Gastroesophageal sphincter (tissue), 3 donors: ENCODE measurements around the gene RIN2.

ENCODE experiments used
- CTCF ChIP-seq, 4 experiments: fragments of 200-600 bp in 2 of 4; fragments of 450-650 bp in 2 of 4; sonication (generic) in 1 of 4; IDR thresholded peaks; one replicate each; pipeline ENCODE4 v1.5.1; 2017 to 2019; ENCODE audit warnings: antibody characterized with exemption in 4 of 4, mild to moderate bottlenecking in 2 of 4, moderate library complexity in 2 of 4
- EP300 ChIP-seq: sonication (generic); formaldehyde crosslinking; IDR thresholded peaks from one replicate; pipeline ENCODE4 v1.6.1; 2017; ENCODE audit warnings: antibody characterized with exemption, mild to moderate bottlenecking
- POLR2A ChIP-seq, 2 donors: fragments of 450-650 bp; IDR thresholded peaks; one replicate each; pipeline ENCODE4 v1.6.1; 2017; ENCODE audit warnings: antibody characterized with exemption in 2 of 2, mild to moderate bottlenecking in 2 of 2, moderate library complexity in 1 of 2
- POLR2AphosphoS5 ChIP-seq: sonication (generic); formaldehyde crosslinking; IDR thresholded peaks from one replicate; pipeline ENCODE4 v1.6.1; 2017; ENCODE audit warnings: antibody characterized with exemption

DNA sequence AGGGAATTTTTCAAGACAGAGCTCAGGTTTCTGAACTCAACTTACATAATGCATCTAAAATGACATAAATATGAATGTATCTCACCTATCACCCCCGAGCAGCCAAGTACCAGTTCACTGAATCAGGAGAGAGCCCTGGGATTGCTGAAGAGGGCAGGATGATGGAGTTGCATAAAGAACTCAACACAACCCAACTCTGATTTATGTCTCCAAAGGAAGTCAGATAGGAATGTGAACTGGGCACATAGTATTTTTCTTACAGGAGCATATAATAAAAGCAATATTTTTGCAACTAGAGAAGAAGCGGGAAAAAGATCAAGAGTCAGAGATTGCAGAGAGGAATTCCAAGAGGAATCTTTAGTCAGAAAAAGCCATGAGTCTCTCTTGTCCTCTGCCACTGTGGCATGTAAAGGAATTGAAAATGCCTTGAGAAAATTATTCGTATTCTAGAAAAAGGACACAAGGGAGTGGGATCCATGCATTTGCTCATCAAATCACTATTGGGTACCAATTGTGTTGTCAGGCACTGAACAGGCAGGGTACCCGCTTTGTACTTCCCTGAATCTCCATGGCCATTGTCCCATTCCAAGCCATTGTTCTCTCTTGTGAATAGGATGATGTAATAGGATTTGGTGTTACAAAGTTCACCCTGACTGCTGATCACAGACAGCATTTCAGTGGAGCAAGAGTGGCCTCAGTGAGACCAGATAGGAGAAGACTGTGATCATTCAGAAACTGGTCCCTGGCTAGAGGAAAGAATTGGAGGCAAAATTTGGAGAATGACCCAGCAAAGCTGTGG is 16.3 kb downstream of the RIN2 start:
- TF ChIP-seq EP300 (no peak), CTCF (IDR thresholded peaks at IDR 0.05) (no peak), POLR2A (IDR thresholded peaks at IDR 0.05) (no peak), POLR2AphosphoS5 (no peak)
